Gastrocnemius medialis (tissue), 4 donors: Measurements from ENCODE around the gene VSIG2.

Experiments
- CTCF ChIP-seq, 5 experiments: fragments of 450-650 bp in 3 of 5; fragments of 200-600 bp in 2 of 5; sonication (generic) in 2 of 5; IDR thresholded peaks in 4 of 5; conservative IDR thresholded peaks in 1 of 5; 1 replicate in 4 of 5; 2 replicates in 1 of 5; pipeline ENCODE4 v1.5.1; 2016 to 2019; ENCODE audit warnings: antibody characterized with exemption in 5 of 5, mild to moderate bottlenecking in 3 of 5, moderate library complexity in 3 of 5
- POLR2A ChIP-seq, 2 donors: fragments of 450-650 bp; IDR thresholded peaks; one replicate each; pipeline ENCODE4 v1.6.1; 2017; ENCODE audit warnings: antibody characterized with exemption in 2 of 2, mild to moderate bottlenecking in 2 of 2, moderate library complexity in 2 of 2

GRCh38 chr11:124763156-124763947 lies 11.3 kb upstream of the VSIG2 start:
- TF ChIP-seq POLR2A (IDR thresholded peaks at IDR 0.05) (no peak), CTCF (IDR thresholded peaks at IDR 0.05 in 4 of 5, conservative IDR thresholded peaks at IDR 0.05 in 1 of 5) (peak; percentile 67 to 82 (median 71))
